ENCODE results near the gene BMPR1B.

The BMPR1B gene

DNA sequence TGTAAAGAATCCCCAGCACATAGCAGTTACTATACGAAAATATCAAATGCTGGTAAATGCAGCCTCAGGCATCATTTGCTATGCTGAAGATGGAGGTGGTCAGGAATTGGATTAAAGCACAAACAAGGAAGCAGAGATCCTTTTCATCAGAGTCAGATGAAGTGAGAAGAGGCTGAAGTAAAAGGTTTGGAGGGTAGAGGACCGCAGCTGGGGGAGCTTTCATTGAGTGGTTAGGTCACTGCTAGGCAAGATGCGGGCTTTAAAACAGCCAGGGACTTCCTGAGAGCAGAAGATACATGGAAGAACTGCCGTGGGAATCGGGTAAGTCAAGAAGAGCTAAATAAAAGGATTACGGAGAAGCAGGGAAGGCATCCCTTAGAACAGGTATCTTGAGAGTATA lies 439.6 kb downstream of the BMPR1B start:
- H3K9me3 ChIP-seq (ENCODE audit: control insufficient read depth, insufficient read depth, low read length), result no peaks in the 10 kb centered on the region
- no peak overlapping the region for H3K27ac ChIP-seq (ENCODE audit: low read depth, low read length)
- no peak overlapping the region for H3K4me3 ChIP-seq (ENCODE audit: low read length)
- H3K4me2 ChIP-seq (ENCODE audit: low read length), result no peak overlapping the region
- H3K4me1 ChIP-seq (ENCODE audit: control insufficient read depth, low read length), result no peaks in the 10 kb centered on the region
- H3F3A ChIP-seq (ENCODE audit: control insufficient read depth, insufficient read depth), result no peaks in the 10 kb centered on the region
- no peaks in the 10 kb centered on the region for H3K9me2 ChIP-seq (replicated peaks; ENCODE audit: control insufficient read depth, low read length)
- H3K36me3 ChIP-seq (ENCODE audit: control insufficient read depth, low read length), result no peaks in the 10 kb centered on the region
- no peaks in the 10 kb centered on the region for H3K27me3 ChIP-seq (ENCODE audit: control insufficient read depth, low read length)
- TF ChIP-seq EZH2phosphoT487 (IDR thresholded peaks at IDR 0.05; ENCODE audit: borderline replicate concordance, low read length), result no peak
- TF ChIP-seq, protein P1, sequence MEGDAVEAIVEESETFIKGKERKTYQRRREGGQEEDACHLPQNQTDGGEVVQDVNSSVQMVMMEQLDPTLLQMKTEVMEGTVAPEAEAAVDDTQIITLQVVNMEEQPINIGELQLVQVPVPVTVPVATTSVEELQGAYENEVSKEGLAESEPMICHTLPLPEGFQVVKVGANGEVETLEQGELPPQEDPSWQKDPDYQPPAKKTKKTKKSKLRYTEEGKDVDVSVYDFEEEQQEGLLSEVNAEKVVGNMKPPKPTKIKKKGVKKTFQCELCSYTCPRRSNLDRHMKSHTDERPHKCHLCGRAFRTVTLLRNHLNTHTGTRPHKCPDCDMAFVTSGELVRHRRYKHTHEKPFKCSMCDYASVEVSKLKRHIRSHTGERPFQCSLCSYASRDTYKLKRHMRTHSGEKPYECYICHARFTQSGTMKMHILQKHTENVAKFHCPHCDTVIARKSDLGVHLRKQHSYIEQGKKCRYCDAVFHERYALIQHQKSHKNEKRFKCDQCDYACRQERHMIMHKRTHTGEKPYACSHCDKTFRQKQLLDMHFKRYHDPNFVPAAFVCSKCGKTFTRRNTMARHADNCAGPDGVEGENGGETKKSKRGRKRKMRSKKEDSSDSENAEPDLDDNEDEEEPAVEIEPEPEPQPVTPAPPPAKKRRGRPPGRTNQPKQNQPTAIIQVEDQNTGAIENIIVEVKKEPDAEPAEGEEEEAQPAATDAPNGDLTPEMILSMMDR (IDR thresholded peaks at IDR 0.05; ENCODE audit: low read depth, low read length, poor library complexity, severe bottlenecking), result no peak
- no peaks in the 10 kb centered on the region for H3K79me2 ChIP-seq (ENCODE audit: control insufficient read depth, low read length)
- H4K20me1 ChIP-seq (ENCODE audit: control insufficient read depth, insufficient read depth, low read depth, low read length), result no peaks in the 10 kb centered on the region

DNA sequence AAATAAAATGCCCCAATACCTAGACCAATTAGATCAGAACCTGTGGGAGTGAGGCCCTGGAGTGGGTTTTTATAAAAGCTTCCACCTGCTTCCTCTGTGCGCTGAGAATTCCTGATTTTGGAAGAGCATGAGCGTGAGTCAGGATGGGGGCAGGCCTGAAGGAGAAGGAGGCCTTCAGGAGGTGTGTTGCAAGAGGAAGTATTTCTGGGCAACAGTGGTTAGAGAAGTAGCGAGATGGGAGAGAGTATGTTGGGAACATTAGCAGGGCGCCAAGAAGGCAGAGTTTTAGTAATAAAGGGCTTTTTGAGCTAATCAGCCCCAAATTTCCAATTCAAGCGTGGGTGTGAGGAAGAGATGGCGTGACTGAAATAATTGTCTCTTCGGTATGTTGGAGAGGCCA lies 441.2 kb downstream of the BMPR1B start:
- Histone ChIP-seq H3K4me3 (ENCODE audit: low read length) (no peak overlapping the region), H3K79me2 (ENCODE audit: control insufficient read depth, low read length) (no peaks in the 10 kb centered on the region), H3K27me3 (ENCODE audit: control insufficient read depth, low read length) (no peaks in the 10 kb centered on the region), H3K36me3 (ENCODE audit: control insufficient read depth, low read length) (no peaks in the 10 kb centered on the region), H3F3A (ENCODE audit: control insufficient read depth, insufficient read depth) (no peaks in the 10 kb centered on the region), H3K9me2 (replicated peaks; ENCODE audit: control insufficient read depth, low read length) (no peaks in the 10 kb centered on the region), H3K9me3 (ENCODE audit: control insufficient read depth, insufficient read depth, low read length) (no peaks in the 10 kb centered on the region), H3K27ac (ENCODE audit: low read depth, low read length) (no peak overlapping the region), H4K20me1 (ENCODE audit: control insufficient read depth, insufficient read depth, low read depth, low read length) (no peaks in the 10 kb centered on the region), H3K4me1 (ENCODE audit: control insufficient read depth, low read length) (no peaks in the 10 kb centered on the region), H3K4me2 (ENCODE audit: low read length) (no peak overlapping the region)
- no peak for TF ChIP-seq EZH2phosphoT487 (IDR thresholded peaks at IDR 0.05; ENCODE audit: borderline replicate concordance, low read length)
- TF ChIP-seq, protein P1 (IDR thresholded peaks at IDR 0.05; ENCODE audit: low read depth, low read length, poor library complexity, severe bottlenecking), result no peak

DNA sequence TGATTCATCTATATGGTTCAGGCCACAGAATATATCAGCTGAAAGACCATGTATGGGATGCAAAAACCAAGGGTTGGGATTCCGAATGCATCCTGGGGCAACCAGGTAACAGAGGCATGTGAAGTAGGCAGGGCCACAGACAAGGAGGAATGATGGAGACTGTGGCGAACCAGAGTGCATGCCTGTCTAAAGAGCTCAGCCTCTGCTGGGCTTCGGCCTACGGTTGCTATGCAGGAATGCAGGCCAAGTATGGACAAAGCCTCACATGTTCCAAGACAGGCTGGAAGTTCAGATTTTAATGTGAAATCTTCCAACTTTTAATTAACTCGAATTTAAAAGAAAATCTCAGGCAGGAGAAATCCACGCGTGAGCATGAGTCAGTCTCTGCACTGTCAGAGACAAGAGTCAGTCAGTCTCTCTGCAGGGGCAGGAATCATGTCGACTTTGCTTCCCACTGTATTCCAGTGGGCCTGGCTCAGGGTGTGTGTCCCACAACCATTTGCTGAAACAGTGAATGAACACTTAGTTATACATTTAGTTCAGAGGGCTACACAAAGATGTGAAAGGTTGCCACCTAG lies 446.6 kb downstream of the BMPR1B start:
- H3K9me3 ChIP-seq (ENCODE audit: control insufficient read depth, insufficient read depth, low read length), result no peaks in the 10 kb centered on the region
- H4K20me1 ChIP-seq (ENCODE audit: control insufficient read depth, insufficient read depth, low read depth, low read length), result no peaks in the 10 kb centered on the region
- H3K36me3 ChIP-seq (ENCODE audit: control insufficient read depth, low read length), result no peaks in the 10 kb centered on the region
- no peak overlapping the region for H3K27ac ChIP-seq (ENCODE audit: low read depth, low read length)
- no peaks in the 10 kb centered on the region for H3F3A ChIP-seq (ENCODE audit: control insufficient read depth, insufficient read depth)
- no peaks in the 10 kb centered on the region for H3K4me1 ChIP-seq (ENCODE audit: control insufficient read depth, low read length)
- H3K4me3 ChIP-seq (ENCODE audit: low read length), result no peak overlapping the region
- H3K27me3 ChIP-seq (ENCODE audit: control insufficient read depth, low read length), result no peaks in the 10 kb centered on the region
- no peaks in the 10 kb centered on the region for H3K79me2 ChIP-seq (ENCODE audit: control insufficient read depth, low read length)
- no peaks in the 10 kb centered on the region for H3K9me2 ChIP-seq (replicated peaks; ENCODE audit: control insufficient read depth, low read length)
- no peak overlapping the region for H3K4me2 ChIP-seq (ENCODE audit: low read length)
- no peak for TF ChIP-seq EZH2phosphoT487 (IDR thresholded peaks at IDR 0.05; ENCODE audit: borderline replicate concordance, low read length)
- TF ChIP-seq, protein P1 (IDR thresholded peaks at IDR 0.05; ENCODE audit: low read depth, low read length, poor library complexity, severe bottlenecking), result no peak

All from DOHH2 (cell line).